GM12878 (cell line): ENCODE data around the gene ANAPC5. TPM values are rescaled to one million over a fixed set of nuclear protein-coding genes. Genes with fewer than 3 reads are reported as not detected.

Source experiments
- ATAC-seq: fragments of 200-7000 bp; cut with Tn5 transposase; 3 replicates; pipeline ENCODE4 v1.9.1; 2020; ENCODE audit warnings: mild to moderate bottlenecking, moderate library complexity
- BruUV-seq: library from RNA; stranded (reverse); fragments of 400-500 nt; replicated peaks from 2 replicates; lab custom pipeline; 2021; lab: Mats Ljungman, UMichigan
- CTCF ChIA-PET: fragments of 300-600 bp; sonication (Branson Sonifier 250); formaldehyde crosslinking; extraction: SDS; loops from one replicate; lab custom pipeline; 2021; ENCODE audit warnings: inconsistent platforms; lab: Yijun Ruan, JAX
- POLR2A ChIA-PET: fragments of 350-600 bp; formaldehyde crosslinking; extraction: SDS; loops from one replicate; lab custom pipeline; 2021; ENCODE audit warnings: inconsistent platforms; lab: Charles Lee
- RAD21 ChIA-PET: fragments of 300-600 bp; sonication (Branson Sonifier 250); formaldehyde crosslinking; loops from one replicate; lab custom pipeline; 2023; ENCODE audit warnings: antibody characterized with exemption; ENCODE audit not compliant: unreplicated experiment; lab: Charles Lee
- SMC1A ChIA-PET: fragments of 300-600 bp; sonication (Branson Sonifier 250); formaldehyde crosslinking; loops from one replicate; lab custom pipeline; 2023; ENCODE audit not compliant: unreplicated experiment, uncharacterized antibody; lab: Charles Lee
- DNase-seq: peaks from one replicate; pipeline ENCODE4 v3.0.0-alpha.2; 2011; ENCODE audit warnings: low read depth, low spot score
- FAIRE-seq: peaks from 3 replicates; lab custom pipeline; 2011; peaks lifted over from hg19 to GRCh38; lab: Jason Lieb, UNC
- H2AFZ ChIP-seq: 2 replicates; pipeline ENCODE4 v1.6.0; 2011; ENCODE audit warnings: low read depth, low read length, control low read depth; ENCODE audit not compliant: control insufficient read depth
- H3K27ac ChIP-seq: 2 replicates; pipeline ENCODE4 v1.5.1; 2011; ENCODE audit warnings: control low read depth; ENCODE audit not compliant: control insufficient read depth, insufficient read depth
- H3K27me3 ChIP-seq, 2 experiments: replicated peaks in 1 of 2; 2 replicates each; pipeline versions ENCODE4 v1.6.0 to v1.6.1; 2011; ENCODE audit warnings: low read length in 1 of 2; ENCODE audit not compliant: control insufficient read depth in 2 of 2, insufficient read depth in 2 of 2
- H3K36me3 ChIP-seq, 2 experiments: 2 replicates each; pipeline ENCODE4 v1.5.1; 2011; ENCODE audit warnings: low read length in 1 of 2; ENCODE audit not compliant: control insufficient read depth in 2 of 2, insufficient read depth in 2 of 2
- H3K4me1 ChIP-seq: 2 replicates; pipeline ENCODE4 v1.6.1; 2011; ENCODE audit warnings: mild to moderate bottlenecking, low read length, moderate library complexity, mixed read lengths; ENCODE audit not compliant: control insufficient read depth, insufficient read depth
- H3K4me2 ChIP-seq: 2 replicates; pipeline ENCODE4 v1.6.0; 2011; ENCODE audit warnings: control low read depth; ENCODE audit not compliant: control insufficient read depth, insufficient read depth
- H3K4me3 ChIP-seq: fragments of 200-600 bp; sonication (generic); 2 replicates; pipeline ENCODE4 v1.5.1; 2016
- H3K79me2 ChIP-seq: 2 replicates; pipeline ENCODE4 v1.6.0; 2011; ENCODE audit warnings: low read length; ENCODE audit not compliant: control insufficient read depth, insufficient read depth
- H3K9ac ChIP-seq: 2 replicates; pipeline ENCODE4 v1.8.0; 2011; ENCODE audit warnings: low read length, control low read depth, mixed read lengths; ENCODE audit not compliant: control insufficient read depth, insufficient read depth
- H3K9me3 ChIP-seq: replicated peaks from 3 replicates; pipeline ENCODE4 v1.5.1; 2011; ENCODE audit warnings: mild to moderate bottlenecking, low read length; ENCODE audit not compliant: control insufficient read depth, insufficient read depth
- H4K20me1 ChIP-seq: 2 replicates; pipeline ENCODE4 v1.6.0; 2011; ENCODE audit not compliant: control insufficient read depth, insufficient read depth
- CHD4 ChIP-seq: fragments of 200-600 bp; sonication (generic); IDR thresholded peaks from 2 replicates; pipeline ENCODE4 v1.6.1; 2016; ENCODE audit warnings: mild to moderate bottlenecking
- ETV6 ChIP-seq, 2 experiments: fragments of 450-650 bp in 1 of 2; IDR thresholded peaks in 1 of 2; conservative IDR thresholded peaks in 1 of 2; 2 replicates each; pipeline ENCODE4 v1.6.1; 2014; ENCODE audit warnings: antibody characterized with exemption in 1 of 2, borderline replicate concordance in 1 of 2, low read depth in 1 of 2, mild to moderate bottlenecking in 1 of 2, moderate library complexity in 1 of 2
- HDAC6 ChIP-seq: fragments of 200-600 bp; sonication (generic); IDR thresholded peaks from one replicate; pipeline ENCODE4 v1.8.0; 2017; ENCODE audit warnings: antibody characterized with exemption; ENCODE audit not compliant: unreplicated experiment
- MXI1 ChIP-seq: fragments of 150-350 bp; IDR thresholded peaks from 2 replicates; pipeline ENCODE4 v1.6.1; 2011; ENCODE audit warnings: low read depth, mild to moderate bottlenecking, inconsistent platforms, low read length, improper control_type of control experiment
- NFIC ChIP-seq: IDR thresholded peaks from 2 replicates; pipeline ENCODE4 v1.6.1; 2012; ENCODE audit warnings: low read depth, mild to moderate bottlenecking, inconsistent platforms, low read length, moderate library complexity
- PAX5 ChIP-seq: IDR thresholded peaks from 2 replicates; pipeline ENCODE4 v1.6.1; 2011; ENCODE audit warnings: low read depth, low read length, borderline replicate concordance
- PKNOX1 ChIP-seq: fragments of 450-650 bp; IDR thresholded peaks from 2 replicates; pipeline ENCODE4 v1.6.1; 2016; ENCODE audit warnings: mild to moderate bottlenecking
- POLR2A ChIP-seq: IDR thresholded peaks from 2 replicates; pipeline ENCODE4 v1.6.1; 2011; ENCODE audit warnings: low read depth, mild to moderate bottlenecking, low read length
- POU2F2 ChIP-seq: IDR thresholded peaks from 3 replicates; pipeline ENCODE4 v1.6.1; 2011; ENCODE audit warnings: low read depth, mild to moderate bottlenecking, low read length, borderline replicate concordance
- RBBP5 ChIP-seq: fragments of 200-600 bp; sonication (generic); conservative IDR thresholded peaks from 2 replicates; pipeline ENCODE4 v1.6.1; 2016
- SMAD1 ChIP-seq: fragments of 450-650 bp; IDR thresholded peaks from 2 replicates; pipeline ENCODE4 v1.6.1; 2018; ENCODE audit warnings: mild to moderate bottlenecking, low read depth; ENCODE audit not compliant: partially characterized antibody
- ZBED1 ChIP-seq: IDR thresholded peaks from 2 replicates; pipeline ENCODE4 v1.6.1; 2016; ENCODE audit warnings: borderline replicate concordance
- ZNF384 ChIP-seq: IDR thresholded peaks from 2 replicates; pipeline ENCODE4 v1.6.1; 2012; ENCODE audit warnings: low read depth, mild to moderate bottlenecking, low read length, improper control_type of control experiment, borderline replicate concordance
- ZSCAN29 ChIP-seq: fragments of 450-650 bp; IDR thresholded peaks from 2 replicates; pipeline ENCODE4 v1.6.1; 2017; ENCODE audit warnings: mild to moderate bottlenecking, moderate library complexity
- WGBS: methylation state at CpG from one replicate; pipeline ENCODE4 v1.1.6; 2016; ENCODE audit warnings: low lambda C conversion rate; ENCODE audit not compliant: insufficient replicate concordance, insufficient coverage; ENCODE audit errors: missing lambda C conversion rate; 5-methylcytosine and 5-hydroxymethylcytosine counted together
- in situ Hi-C: fragments of 300-500 bp; cut with MboI; formaldehyde crosslinking; loops from 9 replicates; pipeline ENCODE4 v1.14.3; 2018; ENCODE audit warnings: mixed read lengths
- intact Hi-C: fragments of 100-400 bp; cut with micrococcal nuclease; formaldehyde crosslinking; loops from one replicate; pipeline ENCODE4 v1.14.2; 2022; ENCODE audit not compliant: unreplicated experiment
- polyA plus RNA-seq, 11 experiments: library from polyadenylated mRNA; depleted of rRNA in 4 of 11; unstranded in 6 of 11; stranded (reverse) in 5 of 11; fragments of >200 nt; fragmentation: Nextera tagmentation in 4 of 11; fragmentation: Illumina TruSeq in 1 of 11; extraction: Ambion mirVana in 4 of 11; extraction: Trizol in 1 of 11; gene quantifications; 1 replicate in 1 of 11; 2 replicates in 10 of 11; pipeline versions ENCODE4 v1.2.1 to v1.2.3, GENCODE V29; 2011 to 2016; ENCODE audit warnings: inconsistent platforms in 2 of 11, missing spikeins in 2 of 11, low read depth in 1 of 11
- total RNA-seq, 4 experiments: library from RNA; depleted of rRNA in 3 of 4; stranded (reverse); fragments of >200 nt in 3 of 4; fragmentation: Illumina TruSeq in 1 of 4; extraction: Trizol in 1 of 4; gene quantifications; 2 replicates each; pipeline versions ENCODE4 v1.2.1 to v1.2.3, GENCODE V29; 2013 to 2021
- TF ChIP-seq, protein P1 (sequence below): fragments of 450-650 bp; IDR thresholded peaks from 2 replicates; pipeline ENCODE4 v1.6.1; 2014; ENCODE audit warnings: mild to moderate bottlenecking
- TF ChIP-seq, protein P2 (sequence below): IDR thresholded peaks from 2 replicates; pipeline ENCODE4 v1.6.1; 2012; ENCODE audit warnings: improper control_type of control experiment, low read depth, low read length; ENCODE audit not compliant: insufficient replicate concordance

ANAPC5 gene
- total and polyA plus RNA-seq, 10 of the 15 experiments (the other 5 are each of a cell fraction or from before 2014, with no cell fraction given), result 102 to 227 (median 166) TPM

GRCh38 chr12:121290410-121290809 lies 61.8 kb downstream of the ANAPC5 start:
- in situ Hi-C loops (no loop called here), intact Hi-C loops (no loop called here)
- Histone ChIP-seq H2AFZ (no peak overlapping the region), H3K4me1 (peaks cover 14% of the 10 kb centered on the region), H3K9ac (no peak overlapping the region), H3K27me3 (no peaks in the 10 kb centered on the region), H3K9me3 (no peaks in the 10 kb centered on the region), H3K36me3 (peaks cover 0 to 8% of the 10 kb centered on the region in 2 experiments; a peak in 1 of 4 replicates), H4K20me1 (no peaks in the 10 kb centered on the region; the same call in 1 of the 2 replicates), H3K79me2 (peaks cover 28% of the 10 kb centered on the region), H3K4me2 (no peak overlapping the region), H3K27ac (no peak overlapping the region), H3K4me3 (no peak overlapping the region)
- POLR2A ChIA-PET, result interaction anchor here (0.7 kb wide), 1 partner anchor 269 kb away, joined by 7 read pairs; no protein-coding TSS in a partner anchor
- WGBS, result 91% methylated on average over 5 of the region's 5 CpGs
- no peak for FAIRE-seq
- BruUV-seq, result no TSS peak
- ATAC-seq, result no peak
- SMC1A ChIA-PET, result no interaction called here
- DNase-seq, result no peak
- RAD21 ChIA-PET, result no interaction called here
- CTCF ChIA-PET, result no interaction called here
- TF ChIP-seq NFIC, result no peak
- no peak for TF ChIP-seq PKNOX1
- no peak for TF ChIP-seq ETV6 (conservative IDR thresholded peaks at IDR 0.05 in 1 of 2, IDR thresholded peaks at IDR 0.05 in 1 of 2; ENCODE audit: borderline replicate concordance in 1 of 2, low read depth in 1 of 2)
- TF ChIP-seq ZSCAN29, result no peak
- TF ChIP-seq SMAD1, result no peak
- no peak for TF ChIP-seq CHD4
- no peak for TF ChIP-seq PAX5
- TF ChIP-seq ZBED1, result no peak
- no peak for TF ChIP-seq ZNF384
- TF ChIP-seq, protein P1, sequence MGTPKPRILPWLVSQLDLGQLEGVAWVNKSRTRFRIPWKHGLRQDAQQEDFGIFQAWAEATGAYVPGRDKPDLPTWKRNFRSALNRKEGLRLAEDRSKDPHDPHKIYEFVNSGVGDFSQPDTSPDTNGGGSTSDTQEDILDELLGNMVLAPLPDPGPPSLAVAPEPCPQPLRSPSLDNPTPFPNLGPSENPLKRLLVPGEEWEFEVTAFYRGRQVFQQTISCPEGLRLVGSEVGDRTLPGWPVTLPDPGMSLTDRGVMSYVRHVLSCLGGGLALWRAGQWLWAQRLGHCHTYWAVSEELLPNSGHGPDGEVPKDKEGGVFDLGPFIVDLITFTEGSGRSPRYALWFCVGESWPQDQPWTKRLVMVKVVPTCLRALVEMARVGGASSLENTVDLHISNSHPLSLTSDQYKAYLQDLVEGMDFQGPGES, result no peak
- no peak for TF ChIP-seq RBBP5
- TF ChIP-seq MXI1, result no peak
- TF ChIP-seq POLR2A, result no peak
- TF ChIP-seq, protein P2, sequence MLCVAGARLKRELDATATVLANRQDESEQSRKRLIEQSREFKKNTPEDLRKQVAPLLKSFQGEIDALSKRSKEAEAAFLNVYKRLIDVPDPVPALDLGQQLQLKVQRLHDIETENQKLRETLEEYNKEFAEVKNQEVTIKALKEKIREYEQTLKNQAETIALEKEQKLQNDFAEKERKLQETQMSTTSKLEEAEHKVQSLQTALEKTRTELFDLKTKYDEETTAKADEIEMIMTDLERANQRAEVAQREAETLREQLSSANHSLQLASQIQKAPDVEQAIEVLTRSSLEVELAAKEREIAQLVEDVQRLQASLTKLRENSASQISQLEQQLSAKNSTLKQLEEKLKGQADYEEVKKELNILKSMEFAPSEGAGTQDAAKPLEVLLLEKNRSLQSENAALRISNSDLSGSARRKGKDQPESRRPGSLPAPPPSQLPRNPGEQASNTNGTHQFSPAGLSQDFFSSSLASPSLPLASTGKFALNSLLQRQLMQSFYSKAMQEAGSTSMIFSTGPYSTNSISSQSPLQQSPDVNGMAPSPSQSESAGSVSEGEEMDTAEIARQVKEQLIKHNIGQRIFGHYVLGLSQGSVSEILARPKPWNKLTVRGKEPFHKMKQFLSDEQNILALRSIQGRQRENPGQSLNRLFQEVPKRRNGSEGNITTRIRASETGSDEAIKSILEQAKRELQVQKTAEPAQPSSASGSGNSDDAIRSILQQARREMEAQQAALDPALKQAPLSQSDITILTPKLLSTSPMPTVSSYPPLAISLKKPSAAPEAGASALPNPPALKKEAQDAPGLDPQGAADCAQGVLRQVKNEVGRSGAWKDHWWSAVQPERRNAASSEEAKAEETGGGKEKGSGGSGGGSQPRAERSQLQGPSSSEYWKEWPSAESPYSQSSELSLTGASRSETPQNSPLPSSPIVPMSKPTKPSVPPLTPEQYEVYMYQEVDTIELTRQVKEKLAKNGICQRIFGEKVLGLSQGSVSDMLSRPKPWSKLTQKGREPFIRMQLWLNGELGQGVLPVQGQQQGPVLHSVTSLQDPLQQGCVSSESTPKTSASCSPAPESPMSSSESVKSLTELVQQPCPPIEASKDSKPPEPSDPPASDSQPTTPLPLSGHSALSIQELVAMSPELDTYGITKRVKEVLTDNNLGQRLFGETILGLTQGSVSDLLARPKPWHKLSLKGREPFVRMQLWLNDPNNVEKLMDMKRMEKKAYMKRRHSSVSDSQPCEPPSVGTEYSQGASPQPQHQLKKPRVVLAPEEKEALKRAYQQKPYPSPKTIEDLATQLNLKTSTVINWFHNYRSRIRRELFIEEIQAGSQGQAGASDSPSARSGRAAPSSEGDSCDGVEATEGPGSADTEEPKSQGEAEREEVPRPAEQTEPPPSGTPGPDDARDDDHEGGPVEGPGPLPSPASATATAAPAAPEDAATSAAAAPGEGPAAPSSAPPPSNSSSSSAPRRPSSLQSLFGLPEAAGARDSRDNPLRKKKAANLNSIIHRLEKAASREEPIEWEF, result no peak
- no peak for TF ChIP-seq POU2F2
- TF ChIP-seq HDAC6, result no peak
- TF ChIP-seq, all 136 proteins: peak for 0
